Raji (cell line): Measurements from ENCODE around the gene GTF2F2.

Source experiments
- POLR2A ChIP-seq: IDR thresholded peaks from 2 replicates; pipeline ENCODE4 v1.6.1; 2011; ENCODE audit warnings: low read depth, low read length, control low read depth; ENCODE audit not compliant: insufficient read depth

The GTF2F2 gene

DNA sequence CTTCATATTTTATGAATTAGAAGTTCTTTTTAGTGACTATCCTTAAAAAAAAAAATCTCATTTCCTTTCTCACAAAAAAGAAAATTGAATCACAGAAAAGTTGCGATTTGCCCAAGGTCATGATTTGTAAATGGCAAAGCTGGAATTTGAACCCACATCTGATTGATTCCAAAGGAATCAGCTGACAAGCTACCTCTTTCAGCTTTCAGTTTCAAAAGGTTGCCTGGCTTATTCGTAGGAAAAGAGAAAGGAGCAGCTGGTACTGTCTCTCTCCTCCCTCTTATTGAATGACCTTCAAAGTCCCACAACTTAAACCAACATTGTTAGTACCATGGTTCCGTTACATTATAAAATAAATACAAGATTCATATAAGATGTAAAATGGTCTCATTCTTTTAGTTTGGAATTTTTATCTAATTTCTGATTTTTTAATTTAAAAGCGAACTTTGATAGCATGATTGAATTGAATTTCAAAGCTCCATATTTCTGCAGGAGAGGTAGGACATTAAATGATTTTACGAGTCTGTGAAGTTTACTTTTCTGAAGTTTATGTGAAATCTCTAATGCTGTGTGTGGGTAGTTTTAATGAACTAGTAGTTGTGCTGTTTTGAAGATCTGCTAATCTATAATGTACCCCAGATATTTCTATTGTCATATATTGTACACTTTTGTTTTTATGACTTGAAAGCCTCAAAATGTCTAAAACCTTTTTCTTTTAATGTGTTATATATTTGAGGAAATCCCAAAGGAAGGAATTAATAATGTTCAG lies 99.0 kb downstream of the GTF2F2 start:
- no peak for TF ChIP-seq POLR2A

- TF ChIP-seq POLR2A: no peak
These were observed 99.6 kb downstream of the GTF2F2 start for GRCh38 chr13:45219938-45220375.

GRCh38 chr13:45220403-45220802 lies 100.1 kb downstream of the GTF2F2 start:
- TF ChIP-seq POLR2A: no peak

DNA sequence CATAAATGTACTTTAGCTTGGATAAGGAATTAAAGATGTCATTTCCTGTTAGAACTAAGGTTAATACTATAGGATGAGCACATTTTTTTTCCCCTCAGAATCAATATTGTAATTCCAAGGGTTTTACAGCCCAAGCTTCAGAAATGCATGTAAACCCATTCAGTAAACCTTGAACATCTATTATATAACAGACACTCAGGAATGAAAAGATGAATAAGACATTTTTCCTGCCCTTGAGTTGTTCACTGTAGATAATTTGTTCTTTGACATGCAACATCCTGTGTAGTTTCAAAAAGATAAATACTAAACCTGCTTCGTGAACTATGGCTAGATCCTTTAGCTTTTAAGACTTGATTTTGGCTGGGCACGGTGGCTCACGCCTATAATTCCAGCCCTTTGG lies 102.2 kb downstream of the GTF2F2 start:
- no peak for TF ChIP-seq POLR2A

GRCh38 chr13:45222919-45223318 lies 102.6 kb downstream of the GTF2F2 start:
- no peak for TF ChIP-seq POLR2A

DNA sequence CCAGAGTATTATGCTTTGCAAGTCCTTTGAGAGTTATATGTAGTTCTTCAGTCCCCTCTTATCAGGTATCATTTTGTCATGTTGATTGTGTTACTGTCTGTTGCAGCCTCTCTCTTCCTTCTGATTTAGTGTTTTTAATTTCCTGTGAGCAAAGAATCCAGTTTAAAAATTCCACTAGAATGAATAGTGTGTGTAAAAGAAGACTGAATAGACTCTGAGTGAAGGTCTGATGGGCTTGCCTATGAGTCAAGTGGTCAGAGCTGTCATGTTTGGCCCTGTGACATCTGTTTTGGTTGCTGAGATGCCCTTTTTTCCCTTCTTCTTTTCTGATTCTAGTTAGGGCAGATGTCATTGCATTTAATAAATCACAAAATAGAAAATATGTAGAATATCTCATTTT lies 103.9 kb downstream of the GTF2F2 start:
- TF ChIP-seq POLR2A: no peak

DNA sequence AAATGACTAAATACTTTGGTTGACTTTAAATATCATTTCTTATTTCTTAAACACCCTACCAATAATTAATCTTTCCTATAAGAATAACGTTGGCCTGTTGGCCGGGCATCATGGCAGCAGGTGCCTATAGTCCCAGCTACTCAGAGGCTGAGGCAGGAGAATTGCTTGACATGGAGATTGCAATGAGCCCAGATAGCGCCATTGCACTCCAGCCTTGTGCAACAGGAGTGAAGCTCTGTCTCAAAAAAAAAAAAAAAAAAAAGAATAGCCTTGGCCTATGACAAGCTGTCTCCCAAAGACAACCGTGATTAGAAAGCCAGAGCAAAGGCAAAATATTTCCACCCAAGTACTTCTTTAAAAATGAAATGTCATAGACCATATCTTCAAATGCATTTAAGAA lies 105.1 kb downstream of the GTF2F2 start:
- no peak for TF ChIP-seq POLR2A

DNA sequence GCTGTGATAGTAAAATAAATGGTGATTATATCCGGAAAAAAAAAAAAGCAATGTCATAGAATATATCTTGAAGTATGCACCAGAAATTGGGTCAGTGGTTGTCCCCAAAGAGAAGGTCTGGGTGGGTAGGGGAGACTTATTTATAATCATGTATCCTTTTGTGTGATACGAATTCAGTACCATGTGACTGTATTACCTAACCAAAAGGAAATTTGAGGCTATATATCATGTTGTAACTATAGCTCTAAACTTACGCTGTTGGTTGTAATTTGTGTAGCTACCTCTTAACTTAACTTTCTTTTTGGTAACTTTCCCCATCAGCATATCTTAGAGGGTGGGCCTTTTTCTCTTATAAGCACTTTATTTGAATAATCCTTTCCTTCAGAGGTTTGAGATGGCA lies 105.7 kb downstream of the GTF2F2 start:
- TF ChIP-seq POLR2A: no peak

GRCh38 chr13:45228002-45228401 lies 107.7 kb downstream of the GTF2F2 start:
- TF ChIP-seq POLR2A: no peak

GRCh38 chr13:45229172-45229571 lies 108.9 kb downstream of the GTF2F2 start:
- TF ChIP-seq POLR2A: no peak

DNA sequence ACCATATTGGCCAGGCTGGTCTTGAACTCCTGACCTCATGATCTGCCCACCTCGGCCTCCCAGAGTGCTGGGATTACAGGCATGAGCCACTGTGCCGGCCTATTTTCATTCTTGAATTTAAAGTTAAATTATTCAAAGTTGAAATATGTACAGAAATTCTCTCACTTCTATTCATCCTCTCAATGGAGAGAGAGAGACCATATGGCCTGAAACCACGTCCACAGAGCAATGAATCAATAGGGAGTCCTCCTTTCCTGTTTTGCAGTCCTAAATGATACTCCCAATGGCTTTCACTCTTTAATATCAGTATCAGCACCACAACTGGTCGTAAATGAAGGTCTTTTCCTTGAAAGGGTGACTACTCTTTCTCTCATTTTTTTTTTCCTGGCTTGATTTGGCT lies 111.0 kb downstream of the GTF2F2 start:
- TF ChIP-seq POLR2A: no peak

DNA sequence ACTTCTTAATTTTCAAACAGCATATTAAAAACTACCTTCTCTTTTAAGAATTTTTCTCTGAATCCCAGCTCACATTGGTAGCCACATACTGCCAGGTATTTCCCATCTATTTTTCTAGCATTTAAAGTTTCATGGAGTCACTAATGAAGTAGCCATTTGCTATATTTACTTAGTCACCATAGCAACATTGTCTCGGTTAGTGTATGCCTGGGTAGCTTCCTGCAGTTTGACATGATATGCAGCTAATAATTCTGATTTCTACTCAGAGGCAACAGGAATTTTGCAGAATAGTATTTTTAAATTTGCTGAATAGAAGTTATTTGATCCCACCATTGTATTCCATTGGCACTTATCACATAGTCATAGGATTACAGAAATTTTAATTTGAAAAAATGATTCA lies 111.4 kb downstream of the GTF2F2 start:
- no peak for TF ChIP-seq POLR2A

- no peak for TF ChIP-seq POLR2A
These were observed 112.3 kb downstream of the GTF2F2 start for GRCh38 chr13:45232591-45232990.

- TF ChIP-seq POLR2A: no peak
These were observed 118.9 kb downstream of the GTF2F2 start for GRCh38 chr13:45238945-45239795.

GRCh38 chr13:45240143-45240542 lies 119.8 kb downstream of the GTF2F2 start:
- no peak for TF ChIP-seq POLR2A

DNA sequence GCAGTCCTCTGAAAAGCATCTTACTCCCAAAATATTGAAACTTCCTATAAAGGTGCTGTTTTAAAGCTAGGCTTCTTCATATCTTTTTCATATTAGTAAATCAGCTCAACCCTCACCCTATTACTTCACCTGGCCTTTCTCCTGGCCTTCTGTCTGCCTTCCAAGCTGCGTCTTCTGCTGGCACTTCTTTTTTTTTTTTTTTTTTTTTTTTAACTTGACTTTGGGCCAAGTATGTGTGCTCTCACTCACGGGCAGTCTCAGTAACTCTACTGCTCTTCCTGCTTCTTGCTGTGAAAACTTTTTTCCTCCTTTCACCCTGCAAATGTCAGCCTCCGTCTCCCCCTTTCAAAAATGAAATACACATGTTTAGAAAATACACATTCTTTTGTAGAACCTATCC lies 121.8 kb downstream of the GTF2F2 start:
- TF ChIP-seq POLR2A: no peak
